SK-N-SH treated with all-trans-retinoic acid at 6 μM for 48 hours (cell line): ENCODE results near the gene MRPS31.
"Not testable (repeated sequence)": the region's sequence is repeated elsewhere in the genome, so short reads cannot be mapped to it uniquely, and the experiment has no call there.

ENCODE experiments used
- ATAC-seq: fragments of 200-7000 bp; cut with Tn5 transposase; 3 replicates; pipeline ENCODE4 v1.9.1; 2020; ENCODE audit warnings: mild to moderate bottlenecking, moderate library complexity
- ARNTL ChIP-seq: fragments of 450-650 bp; formaldehyde crosslinking; IDR thresholded peaks from 2 replicates; pipeline ENCODE4 v1.5.0; 2020; ENCODE audit warnings: low read depth, mild to moderate bottlenecking, moderate library complexity, borderline replicate concordance
- BACH2 ChIP-seq: fragments of 250-450 bp; sonication (Bioruptor Pico); IDR thresholded peaks from 2 replicates; pipeline ENCODE4 v1.9.0; 2021; ENCODE audit warnings: mild to moderate bottlenecking, borderline replicate concordance
- CREB5 ChIP-seq: fragments of 250-450 bp; sonication (Bioruptor Pico); IDR thresholded peaks from 2 replicates; pipeline ENCODE4 v1.5.1; 2020; ENCODE audit warnings: low read depth, mild to moderate bottlenecking, moderate library complexity
- CSRNP3 ChIP-seq: fragments of 250-450 bp; sonication (Bioruptor Pico); IDR thresholded peaks from 2 replicates; pipeline ENCODE4 v1.5.1; 2021; ENCODE audit warnings: mild to moderate bottlenecking, moderate library complexity
- GLIS3 ChIP-seq: fragments of 250-450 bp; sonication (Bioruptor Pico); IDR thresholded peaks from 2 replicates; pipeline ENCODE4 v1.5.0; 2020; ENCODE audit warnings: mild to moderate bottlenecking, moderate library complexity
- ISL1 ChIP-seq: fragments of 250-450 bp; sonication (Bioruptor Pico); IDR thresholded peaks from 2 replicates; pipeline ENCODE4 v2.1.2; 2022; ENCODE audit warnings: mild to moderate bottlenecking, moderate library complexity
- OSR1 ChIP-seq: fragments of 250-450 bp; sonication (Bioruptor Pico); IDR thresholded peaks from 2 replicates; pipeline ENCODE4 v1.8.0; 2022; ENCODE audit warnings: moderate library complexity, mild to moderate bottlenecking, inconsistent platforms
- PPARA ChIP-seq: fragments of 250-450 bp; sonication (Bioruptor Pico); IDR thresholded peaks from 2 replicates; pipeline ENCODE4 v1.5.0; 2020; ENCODE audit warnings: mild to moderate bottlenecking, borderline replicate concordance
- RARB ChIP-seq: fragments of 250-450 bp; sonication (Bioruptor Pico); IDR thresholded peaks from 2 replicates; pipeline ENCODE4 v1.8.0; 2021; ENCODE audit warnings: mild to moderate bottlenecking, moderate library complexity
- SNAI2 ChIP-seq: fragments of 250-450 bp; sonication (Bioruptor Pico); IDR thresholded peaks from 2 replicates; pipeline ENCODE4 v1.5.0; 2020; ENCODE audit warnings: mild to moderate bottlenecking, moderate library complexity
- TCF4 ChIP-seq: fragments of 250-450 bp; sonication (Bioruptor Pico); IDR thresholded peaks from 2 replicates; pipeline ENCODE4 v1.8.0; 2021; ENCODE audit warnings: mild to moderate bottlenecking, moderate library complexity, borderline replicate concordance
- TOX ChIP-seq: fragments of 250-450 bp; sonication (Bioruptor Pico); IDR thresholded peaks from 2 replicates; pipeline ENCODE4 v1.8.0; 2021; ENCODE audit warnings: mild to moderate bottlenecking, moderate library complexity, borderline replicate concordance
- TSHZ2 ChIP-seq: fragments of 250-450 bp; sonication (Bioruptor Pico); IDR thresholded peaks from 2 replicates; pipeline ENCODE4 v1.5.0; 2020; ENCODE audit warnings: mild to moderate bottlenecking, moderate library complexity
- ZFP3 ChIP-seq: fragments of 250-450 bp; sonication (Bioruptor Pico); IDR thresholded peaks from 2 replicates; pipeline ENCODE4 v1.5.0; 2020; ENCODE audit warnings: mild to moderate bottlenecking, moderate library complexity
- ZFP30 ChIP-seq: fragments of 450-650 bp; formaldehyde crosslinking; IDR thresholded peaks from 2 replicates; pipeline ENCODE4 v1.5.0; 2022; ENCODE audit warnings: mild to moderate bottlenecking, moderate library complexity
- ZNF70 ChIP-seq: fragments of 450-650 bp; formaldehyde crosslinking; IDR thresholded peaks from 2 replicates; pipeline ENCODE4 v1.5.0; 2020; ENCODE audit warnings: mild to moderate bottlenecking, moderate library complexity
- ZNF8 ChIP-seq: fragments of 450-650 bp; formaldehyde crosslinking; IDR thresholded peaks from 2 replicates; pipeline ENCODE4 v1.5.0; 2020; ENCODE audit warnings: mild to moderate bottlenecking, moderate library complexity
- TF ChIP-seq, protein P1 (sequence below): fragments of 250-450 bp; sonication (Bioruptor Pico); IDR thresholded peaks from 2 replicates; pipeline ENCODE4 v1.8.0; 2021; ENCODE audit warnings: low read depth, mild to moderate bottlenecking, moderate library complexity, borderline replicate concordance
- TF ChIP-seq, protein P2 (sequence below): fragments of 250-450 bp; sonication (Bioruptor Pico); IDR thresholded peaks from 2 replicates; pipeline ENCODE4 v1.8.0; 2020; ENCODE audit warnings: mild to moderate bottlenecking, moderate library complexity, borderline replicate concordance

Gene MRPS31

GRCh38 chr13:40784540-40784939, 13.6 kb upstream of the MRPS31 start (continued):
- TF ChIP-seq, protein P1, sequence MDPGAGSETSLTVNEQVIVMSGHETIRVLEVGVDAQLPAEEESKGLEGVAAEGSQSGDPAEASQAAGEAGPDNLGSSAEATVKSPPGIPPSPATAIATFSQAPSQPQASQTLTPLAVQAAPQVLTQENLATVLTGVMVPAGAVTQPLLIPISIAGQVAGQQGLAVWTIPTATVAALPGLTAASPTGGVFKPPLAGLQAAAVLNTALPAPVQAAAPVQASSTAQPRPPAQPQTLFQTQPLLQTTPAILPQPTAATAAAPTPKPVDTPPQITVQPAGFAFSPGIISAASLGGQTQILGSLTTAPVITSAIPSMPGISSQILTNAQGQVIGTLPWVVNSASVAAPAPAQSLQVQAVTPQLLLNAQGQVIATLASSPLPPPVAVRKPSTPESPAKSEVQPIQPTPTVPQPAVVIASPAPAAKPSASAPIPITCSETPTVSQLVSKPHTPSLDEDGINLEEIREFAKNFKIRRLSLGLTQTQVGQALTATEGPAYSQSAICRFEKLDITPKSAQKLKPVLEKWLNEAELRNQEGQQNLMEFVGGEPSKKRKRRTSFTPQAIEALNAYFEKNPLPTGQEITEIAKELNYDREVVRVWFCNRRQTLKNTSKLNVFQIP = no peak
- TF ChIP-seq TCF4 (CRISPR knock-in tag) = no peak
- no peak for TF ChIP-seq GLIS3 (CRISPR knock-in tag)
- no peak for TF ChIP-seq ZNF8 (CRISPR knock-in tag)
- TF ChIP-seq SNAI2 = no peak

- ATAC-seq = not testable (repeated sequence)
These were observed 12.0 kb upstream of the MRPS31 start for GRCh38 chr13:40782971-40783370.

DNA sequence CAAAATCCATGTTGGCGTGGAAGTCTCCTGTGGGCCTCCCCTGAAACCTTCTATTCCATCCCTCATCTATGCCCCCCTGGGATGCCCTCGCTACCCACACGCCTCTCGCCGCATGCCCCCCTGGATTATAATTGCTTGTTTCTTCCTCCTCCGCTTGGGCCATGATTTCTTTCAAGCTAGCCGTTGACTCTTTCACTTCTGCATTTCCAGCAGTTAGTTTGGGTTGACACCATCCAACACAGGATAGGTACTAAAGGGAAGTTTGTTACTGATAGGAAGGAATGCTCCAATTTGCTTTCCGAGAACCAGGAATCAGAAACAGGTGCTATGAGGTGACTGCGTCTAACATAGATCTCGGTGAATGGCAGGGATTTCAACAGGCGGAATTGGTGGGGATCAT, 10.7 kb upstream of the MRPS31 start:
- no peak for ATAC-seq
- TF ChIP-seq PPARA = no peak
- TF ChIP-seq ZFP3 (CRISPR knock-in tag) = no peak
- no peak for TF ChIP-seq TOX (CRISPR knock-in tag)
- TF ChIP-seq, protein P1 = no peak
- TF ChIP-seq ZNF70 = no peak
- no peak for TF ChIP-seq ARNTL (CRISPR knock-in tag)
- TF ChIP-seq BACH2 (CRISPR knock-in tag) = no peak

DNA sequence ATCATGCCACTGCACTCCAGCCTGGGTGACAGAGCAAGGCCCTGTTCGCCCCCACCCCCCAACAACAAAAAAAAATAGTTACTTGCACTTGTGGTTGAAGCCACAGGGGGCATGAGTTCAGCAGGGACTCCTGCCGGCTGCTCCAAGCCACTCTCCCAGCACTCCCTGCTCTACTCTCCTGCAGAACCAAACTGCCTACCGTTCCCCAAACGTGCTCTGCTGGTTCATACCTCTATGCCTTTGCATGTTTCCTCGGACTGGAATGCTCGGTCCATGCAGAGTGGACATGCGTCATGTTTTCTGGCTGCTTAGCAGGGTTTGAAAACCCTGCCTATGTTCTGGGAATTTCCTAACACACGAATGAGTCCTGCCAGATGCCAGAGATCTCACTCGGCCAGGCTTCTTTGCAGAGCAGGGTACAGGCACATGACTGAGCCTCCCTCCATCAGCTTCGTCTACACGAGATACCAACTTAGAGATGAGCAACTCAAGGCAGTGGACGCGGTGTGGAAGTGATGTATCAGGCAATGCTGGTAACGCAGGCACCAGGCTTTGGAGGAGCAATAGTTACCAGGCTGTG, 9.9 kb upstream of the MRPS31 start:
- no peak for ATAC-seq
- TF ChIP-seq RARB (CRISPR knock-in tag) (no peak), TOX (CRISPR knock-in tag) (no peak), ISL1 (CRISPR knock-in tag) (no peak), ZNF70 (no peak), TSHZ2 (CRISPR knock-in tag) (no peak), ZFP30 (CRISPR knock-in tag) (no peak), BACH2 (CRISPR knock-in tag) (no peak), SNAI2 (no peak), OSR1 (no peak), ZNF8 (CRISPR knock-in tag) (no peak), CSRNP3 (CRISPR knock-in tag) (no peak), ARNTL (CRISPR knock-in tag) (no peak), ZFP3 (CRISPR knock-in tag) (no peak), GLIS3 (CRISPR knock-in tag) (no peak), TCF4 (CRISPR knock-in tag) (no peak), CREB5 (no peak)
- TF ChIP-seq, protein P1 = no peak
- TF ChIP-seq, protein P2, sequence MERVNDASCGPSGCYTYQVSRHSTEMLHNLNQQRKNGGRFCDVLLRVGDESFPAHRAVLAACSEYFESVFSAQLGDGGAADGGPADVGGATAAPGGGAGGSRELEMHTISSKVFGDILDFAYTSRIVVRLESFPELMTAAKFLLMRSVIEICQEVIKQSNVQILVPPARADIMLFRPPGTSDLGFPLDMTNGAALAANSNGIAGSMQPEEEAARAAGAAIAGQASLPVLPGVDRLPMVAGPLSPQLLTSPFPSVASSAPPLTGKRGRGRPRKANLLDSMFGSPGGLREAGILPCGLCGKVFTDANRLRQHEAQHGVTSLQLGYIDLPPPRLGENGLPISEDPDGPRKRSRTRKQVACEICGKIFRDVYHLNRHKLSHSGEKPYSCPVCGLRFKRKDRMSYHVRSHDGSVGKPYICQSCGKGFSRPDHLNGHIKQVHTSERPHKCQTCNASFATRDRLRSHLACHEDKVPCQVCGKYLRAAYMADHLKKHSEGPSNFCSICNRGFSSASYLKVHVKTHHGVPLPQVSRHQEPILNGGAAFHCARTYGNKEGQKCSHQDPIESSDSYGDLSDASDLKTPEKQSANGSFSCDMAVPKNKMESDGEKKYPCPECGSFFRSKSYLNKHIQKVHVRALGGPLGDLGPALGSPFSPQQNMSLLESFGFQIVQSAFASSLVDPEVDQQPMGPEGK (CRISPR knock-in tag) = no peak
